ENCODE results near the gene SLC50A1. TPM values are rescaled to one million over a fixed set of nuclear protein-coding genes. Genes with fewer than 3 reads are reported as not detected.

The SLC50A1 gene
- total RNA-seq, 6 experiments from 2014 or later, result 23.5 to 36.4 (median 29.5) TPM

DNA sequence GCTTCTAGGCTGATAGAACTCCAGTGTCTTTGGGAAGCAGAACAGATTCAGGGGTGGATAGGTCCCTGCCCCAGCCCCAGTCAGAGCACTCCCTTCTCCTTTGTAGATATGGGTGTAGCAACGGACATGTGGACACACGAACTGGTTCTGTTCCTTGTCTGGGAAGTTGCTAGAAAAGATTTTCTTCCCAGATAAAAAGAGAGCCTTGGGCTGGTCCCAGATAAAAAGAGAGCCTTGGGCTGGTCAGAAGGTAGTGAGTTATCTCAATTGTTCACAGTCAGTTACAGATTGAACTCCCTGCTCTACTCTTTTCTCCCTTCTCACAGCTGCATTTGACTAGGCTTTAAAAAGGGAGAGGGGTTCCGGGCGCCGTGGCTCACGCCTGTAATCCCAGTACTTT is 15.4 kb upstream of the SLC50A1 start:
- Mint-ChIP-seq H3K4me1 (ENCODE audit: low read depth) (peaks cover 6% of the 10 kb centered on the region), H3K27ac (no peak overlapping the region), H3K9me3 (no peaks in the 10 kb centered on the region), H3K4me3 (no peak overlapping the region), H3K36me3 (ENCODE audit: low read depth) (no peaks in the 10 kb centered on the region), H3K27me3 (ENCODE audit: insufficient read depth) (peaks cover 58% of the 10 kb centered on the region)
- TF ChIP-seq CTCF (IDR thresholded peaks at IDR 0.05), result no peak
- DNase-seq, result no peak

GRCh38 chr1:155121249-155121648 is 14.4 kb upstream of the SLC50A1 start:
- Mint-ChIP-seq H3K9me3 (no peaks in the 10 kb centered on the region), H3K36me3 (ENCODE audit: low read depth) (no peaks in the 10 kb centered on the region), H3K27me3 (ENCODE audit: insufficient read depth) (peaks cover 58% of the 10 kb centered on the region), H3K27ac (no peak overlapping the region), H3K4me3 (no peak overlapping the region), H3K4me1 (ENCODE audit: low read depth) (peaks cover 6% of the 10 kb centered on the region)
- no peak for DNase-seq
- TF ChIP-seq CTCF (IDR thresholded peaks at IDR 0.05), result no peak

DNA sequence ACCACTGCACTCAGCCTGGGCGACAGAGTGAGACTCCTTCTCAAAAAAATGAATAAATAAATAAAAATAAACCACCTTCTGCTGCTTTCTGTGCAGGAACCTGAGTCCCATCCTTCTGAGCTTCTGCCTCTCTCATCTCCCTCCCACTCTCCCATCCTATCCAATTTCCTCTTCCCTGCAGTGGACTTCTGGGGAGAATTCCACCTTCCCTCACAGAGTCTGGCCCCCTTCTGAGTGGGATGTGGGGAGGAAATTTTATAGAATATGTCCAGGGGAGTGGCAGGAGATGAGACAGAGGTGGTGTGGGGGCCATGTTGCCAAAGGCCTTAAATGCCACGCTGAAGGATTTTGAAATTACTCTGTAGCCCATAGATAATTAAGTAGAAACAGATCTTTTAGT is 13.3 kb upstream of the SLC50A1 start:
- Mint-ChIP-seq H3K9me3 (no peaks in the 10 kb centered on the region), H3K27ac (no peak overlapping the region), H3K4me3 (no peak overlapping the region), H3K27me3 (ENCODE audit: insufficient read depth) (peaks cover 62% of the 10 kb centered on the region), H3K36me3 (ENCODE audit: low read depth) (no peaks in the 10 kb centered on the region), H3K4me1 (ENCODE audit: low read depth) (peaks cover 16% of the 10 kb centered on the region)
- DNase-seq, result no peak
- no peak for TF ChIP-seq CTCF (IDR thresholded peaks at IDR 0.05)

- DNase-seq, result no peak
- Mint-ChIP-seq H3K27me3 (ENCODE audit: insufficient read depth) (peaks cover 68% of the 10 kb centered on the region), H3K4me3 (no peak overlapping the region), H3K4me1 (ENCODE audit: low read depth) (peaks cover 27% of the 10 kb centered on the region), H3K9me3 (no peaks in the 10 kb centered on the region), H3K27ac (no peak overlapping the region), H3K36me3 (ENCODE audit: low read depth) (no peaks in the 10 kb centered on the region)
- TF ChIP-seq CTCF (IDR thresholded peaks at IDR 0.05), result no peak
These were observed 11.9 kb upstream of the SLC50A1 start for GRCh38 chr1:155123801-155124200.

- Mint-ChIP-seq H3K27me3 (ENCODE audit: insufficient read depth) (peaks cover 67% of the 10 kb centered on the region), H3K9me3 (no peaks in the 10 kb centered on the region), H3K4me3 (no peak overlapping the region), H3K36me3 (ENCODE audit: low read depth) (no peaks in the 10 kb centered on the region), H3K4me1 (ENCODE audit: low read depth) (peaks cover 32% of the 10 kb centered on the region), H3K27ac (no peak overlapping the region)
- no peak for TF ChIP-seq CTCF (IDR thresholded peaks at IDR 0.05)
- no peak for DNase-seq
These were observed 10.9 kb upstream of the SLC50A1 start for GRCh38 chr1:155124503-155125463.

Measured in HFFc6 (cell line).